ENCODE data around the gene TBL3. TPM values are rescaled to one million over a fixed set of nuclear protein-coding genes. Genes with fewer than 3 reads are reported as not detected.

TBL3 gene
- total RNA-seq, 1 donor from 2014 or later, result 18.3 TPM

DNA sequence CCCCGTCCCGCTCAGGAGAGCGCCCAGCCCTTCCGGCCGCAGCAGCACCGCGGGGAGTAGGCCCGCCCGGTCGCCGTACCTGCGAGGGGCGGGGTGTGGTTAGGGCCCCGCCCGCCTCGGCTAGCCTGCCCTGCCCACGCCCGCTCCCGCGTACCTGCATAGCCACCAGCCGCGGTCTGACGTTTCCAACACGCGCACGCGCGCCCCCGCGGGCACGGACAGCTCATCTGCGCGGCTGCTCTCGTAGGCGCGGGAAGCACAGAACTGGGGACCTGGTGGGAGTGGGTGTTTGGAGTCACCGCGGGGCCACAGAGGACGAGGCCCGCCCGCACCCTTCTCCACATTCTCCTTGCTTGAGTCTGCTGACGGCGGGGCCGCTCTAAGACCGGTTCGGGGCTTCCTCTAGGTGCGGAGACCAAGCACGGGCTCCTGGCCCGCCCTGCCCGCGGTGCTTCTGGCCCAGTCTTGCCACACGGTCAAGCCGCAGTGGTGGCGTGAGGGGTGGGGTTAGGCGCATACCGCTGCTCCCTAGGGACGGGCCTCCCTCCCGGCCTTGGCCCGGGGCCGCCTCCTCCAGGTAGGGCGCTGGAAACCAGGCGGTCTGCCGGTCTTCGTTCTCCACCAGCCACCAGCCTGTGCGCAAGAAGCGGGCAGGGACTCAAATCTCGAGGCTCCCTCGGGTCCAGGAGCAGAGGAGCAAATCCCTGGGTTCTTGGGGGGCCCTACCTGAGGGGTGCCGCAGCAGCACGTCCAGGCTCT lies 7.6 kb downstream of the TBL3 start:
- intact Hi-C loops (cut with DNase I), result no loop called here

GRCh38 chr16:1980030-1980769 lies 8.3 kb downstream of the TBL3 start:
- no peak for DNase-seq (ENCODE audit: low spot score)
- intact Hi-C loops (cut with DNase I), result no loop called here

More for the DNA sequence above, 7.6 kb downstream of the TBL3 start:
- DNase-seq (ENCODE audit: low spot score), result no peak

GRCh38 chr16:1980770-1981087 lies 8.9 kb downstream of the TBL3 start:
- intact Hi-C loops (cut with DNase I), result no loop called here
- DNase-seq (ENCODE audit: low spot score), result no peak

GRCh38 chr16:1981398-1981836 lies 9.6 kb downstream of the TBL3 start, which contains the start of gene NOXO1:
TSS of gene NOXO1 (minus strand) at chr16:1981469. CDS start at chr16:1981179, 290 bp downstream.
- no peak for DNase-seq (ENCODE audit: low spot score)
- intact Hi-C loops (cut with DNase I), result no loop called here

GRCh38 chr16:1982013-1982433 lies 10.2 kb downstream of the TBL3 start:
- intact Hi-C loops (cut with DNase I), result no loop called here
- DNase-seq (ENCODE audit: low spot score), result no peak

GRCh38 chr16:1982991-1983543 lies 11.2 kb downstream of the TBL3 start:
- no peak for DNase-seq (ENCODE audit: low spot score)
- intact Hi-C loops (cut with DNase I), result no loop called here

- intact Hi-C loops (cut with DNase I), result no loop called here
- peak; percentile 95 for DNase-seq (ENCODE audit: low spot score)
These were observed 11.9 kb downstream of the TBL3 start, which contains the start of gene GFER for GRCh38 chr16:1983544-1984346. TSS of gene GFER (plus strand) at chr16:1984193. CDS start at chr16:1984219, 26 bp downstream.

- DNase-seq (ENCODE audit: low spot score), result no peak
- intact Hi-C loops (cut with DNase I), result no loop called here
These were observed 12.7 kb downstream of the TBL3 start for GRCh38 chr16:1984347-1985225.

- no peak for DNase-seq (ENCODE audit: low spot score)
- intact Hi-C loops (cut with DNase I), result no loop called here
These were observed 13.8 kb downstream of the TBL3 start for GRCh38 chr16:1985466-1986150.

DNA sequence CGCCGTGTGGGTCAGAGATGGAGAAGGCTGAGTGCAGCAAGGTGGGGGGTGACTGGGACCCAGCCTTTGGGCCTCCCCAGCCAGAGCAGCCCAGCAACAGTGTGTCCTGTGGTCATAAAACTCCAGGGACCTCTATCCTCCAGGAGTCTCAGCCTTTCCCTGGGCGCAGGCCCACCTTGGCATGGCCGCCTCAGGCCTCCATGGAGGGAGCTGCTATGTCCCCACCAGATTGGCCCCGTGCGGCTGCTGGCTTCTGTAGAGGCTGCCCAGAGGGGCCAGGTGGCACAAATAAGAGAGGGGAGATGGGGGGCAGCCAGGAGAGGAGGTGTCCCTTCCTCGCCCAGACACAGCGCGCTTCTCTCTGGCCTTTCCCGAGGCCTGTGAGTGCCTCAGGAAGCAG lies 15.3 kb downstream of the TBL3 start:
- intact Hi-C loops (cut with DNase I), result no loop called here
- DNase-seq (ENCODE audit: low spot score), result no peak

GRCh38 chr16:1989209-1990100 lies 17.6 kb downstream of the TBL3 start, which contains the start of gene SYNGR3:
TSS of gene SYNGR3 (plus strand) at chr16:1989970. CDS start at chr16:1990103, 133 bp downstream.
- intact Hi-C loops (cut with DNase I), result no loop called here
- DNase-seq (ENCODE audit: low spot score), result no peak

- DNase-seq (ENCODE audit: low spot score), result no peak
- intact Hi-C loops (cut with DNase I), result no loop called here
These were observed 18.2 kb downstream of the TBL3 start for GRCh38 chr16:1990101-1990350.

DNA sequence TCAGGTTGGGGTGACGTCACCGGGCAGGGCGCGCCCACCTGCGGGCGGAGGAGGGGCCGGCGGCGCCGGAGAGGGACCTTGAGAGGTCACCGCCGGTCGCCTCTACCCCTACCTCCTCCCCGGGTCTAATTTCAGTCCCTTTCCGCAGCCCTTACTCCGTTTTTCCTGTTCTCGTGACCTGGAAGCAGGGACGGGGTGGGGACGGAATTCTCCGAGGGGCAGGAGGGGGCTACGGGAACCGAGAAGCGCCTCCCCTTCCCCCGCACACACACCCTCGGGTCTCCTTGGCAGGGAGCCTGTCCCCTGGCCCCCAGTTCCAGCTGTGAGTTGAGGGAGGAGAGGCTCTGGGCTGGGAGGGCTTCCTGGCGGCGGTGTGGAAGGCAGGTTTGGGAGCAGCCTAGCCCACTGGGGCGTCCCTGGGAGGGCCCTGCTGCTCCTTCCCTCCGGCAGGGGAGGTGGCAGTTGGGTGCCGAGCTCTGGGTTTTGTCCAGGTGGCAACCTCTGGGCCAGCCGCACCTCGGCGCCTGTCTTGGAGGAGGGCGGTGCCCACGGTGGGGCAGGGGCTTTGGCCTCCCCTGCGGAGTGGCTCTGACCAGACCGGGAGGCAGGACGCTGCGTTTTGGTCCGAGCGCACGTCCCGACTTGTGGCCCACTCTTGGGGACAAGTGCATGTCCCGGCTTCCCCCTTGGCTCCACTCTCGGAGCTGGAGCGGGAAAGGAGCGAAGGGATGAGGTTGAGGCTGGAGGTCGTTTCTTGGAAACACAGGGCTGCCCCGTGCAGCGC lies 18.7 kb downstream of the TBL3 start:
- no peak for DNase-seq (ENCODE audit: low spot score)
- intact Hi-C loops (cut with DNase I), result no loop called here

- intact Hi-C loops (cut with DNase I), result no loop called here
- DNase-seq (ENCODE audit: low spot score), result no peak
These were observed 19.3 kb downstream of the TBL3 start for GRCh38 chr16:1991135-1991551.

DNA sequence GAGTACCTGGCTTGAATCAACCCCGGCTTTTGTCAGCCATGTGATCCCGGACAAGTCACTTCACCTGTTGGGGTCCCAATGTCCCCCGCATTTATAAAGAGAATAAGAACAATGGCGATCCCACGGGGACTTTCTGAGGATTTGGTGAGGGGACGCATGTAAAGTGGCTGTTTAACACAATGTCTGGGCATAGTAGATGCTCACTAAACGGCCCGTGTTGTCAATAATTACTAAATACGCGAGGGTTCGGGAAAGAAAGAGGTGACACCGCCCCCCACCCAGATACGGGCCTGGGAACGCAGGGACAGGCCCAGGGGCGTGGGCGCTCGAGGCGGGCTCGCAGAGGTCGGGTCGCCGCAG lies 19.7 kb downstream of the TBL3 start:
- DNase-seq (ENCODE audit: low spot score), result no peak
- intact Hi-C loops (cut with DNase I), result no loop called here

- DNase-seq (ENCODE audit: low spot score), result peak; percentile 99
- intact Hi-C loops (cut with DNase I), result no loop called here
These were observed 20.3 kb downstream of the TBL3 start for GRCh38 chr16:1991948-1992703.

All from cardiac septum (tissue), 1 donor.